Suprapubic skin (tissue), 3 donors: ENCODE results near the gene SPOCK3.

ENCODE experiments used
- EP300 ChIP-seq: sonication (generic); formaldehyde crosslinking; IDR thresholded peaks from one replicate; pipeline ENCODE4 v1.6.1; 2017; ENCODE audit warnings: antibody characterized with exemption
- TF ChIP-seq, protein P1 (sequence below), 2 donors: fragments of 200-600 bp in 1 of 2; fragments of 450-650 bp in 1 of 2; sonication (generic) in 1 of 2; IDR thresholded peaks; one replicate each; pipeline ENCODE4 v1.5.1; 2016 to 2019; ENCODE audit warnings: antibody characterized with exemption in 2 of 2, mild to moderate bottlenecking in 1 of 2, moderate library complexity in 1 of 2

DNA sequence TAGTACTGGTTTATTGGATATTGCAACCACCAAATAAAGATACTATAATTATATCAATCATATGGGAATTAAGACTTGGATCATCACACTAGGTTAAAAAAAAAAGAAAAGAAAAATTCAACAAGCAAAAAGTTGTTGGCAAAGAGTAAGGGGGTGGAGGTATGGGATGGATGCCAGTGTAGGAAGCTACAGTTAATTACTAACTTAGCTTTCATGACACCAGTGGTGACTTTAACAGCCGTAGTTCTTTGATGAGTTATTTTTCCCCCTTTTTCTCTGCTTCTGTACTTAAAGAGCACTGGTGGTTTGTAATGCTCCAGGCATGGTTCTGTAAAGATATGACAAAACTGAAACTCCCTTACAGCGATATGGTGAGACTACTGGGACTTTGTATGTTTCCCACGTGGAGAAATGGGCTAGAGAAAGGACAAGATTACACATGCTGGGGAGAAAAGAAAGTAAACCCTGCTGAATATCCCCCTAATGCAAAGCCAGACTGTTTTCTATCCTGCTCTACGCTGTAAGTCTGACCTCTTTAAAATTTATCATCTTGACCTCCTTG, 210.8 kb downstream of the SPOCK3 start:
- TF ChIP-seq, protein P1, sequence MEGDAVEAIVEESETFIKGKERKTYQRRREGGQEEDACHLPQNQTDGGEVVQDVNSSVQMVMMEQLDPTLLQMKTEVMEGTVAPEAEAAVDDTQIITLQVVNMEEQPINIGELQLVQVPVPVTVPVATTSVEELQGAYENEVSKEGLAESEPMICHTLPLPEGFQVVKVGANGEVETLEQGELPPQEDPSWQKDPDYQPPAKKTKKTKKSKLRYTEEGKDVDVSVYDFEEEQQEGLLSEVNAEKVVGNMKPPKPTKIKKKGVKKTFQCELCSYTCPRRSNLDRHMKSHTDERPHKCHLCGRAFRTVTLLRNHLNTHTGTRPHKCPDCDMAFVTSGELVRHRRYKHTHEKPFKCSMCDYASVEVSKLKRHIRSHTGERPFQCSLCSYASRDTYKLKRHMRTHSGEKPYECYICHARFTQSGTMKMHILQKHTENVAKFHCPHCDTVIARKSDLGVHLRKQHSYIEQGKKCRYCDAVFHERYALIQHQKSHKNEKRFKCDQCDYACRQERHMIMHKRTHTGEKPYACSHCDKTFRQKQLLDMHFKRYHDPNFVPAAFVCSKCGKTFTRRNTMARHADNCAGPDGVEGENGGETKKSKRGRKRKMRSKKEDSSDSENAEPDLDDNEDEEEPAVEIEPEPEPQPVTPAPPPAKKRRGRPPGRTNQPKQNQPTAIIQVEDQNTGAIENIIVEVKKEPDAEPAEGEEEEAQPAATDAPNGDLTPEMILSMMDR (IDR thresholded peaks at IDR 0.05), result no peak
- no peak for TF ChIP-seq EP300
